Keratinocyte (primary cell): ENCODE measurements around the gene U2SURP.

Experiments
- CTCF ChIP-seq, 3 experiments: IDR thresholded peaks in 1 of 3; conservative IDR thresholded peaks in 1 of 3; optimal IDR thresholded peaks in 1 of 3; 2 replicates in 2 of 3; 3 replicates in 1 of 3; pipeline versions ENCODE3 to v1.5.1; 2011; ENCODE audit warnings: low read length in 3 of 3, mild to moderate bottlenecking in 3 of 3, moderate library complexity in 2 of 3, control low read depth in 1 of 3, inconsistent platforms in 1 of 3; ENCODE audit not compliant: insufficient read depth in 2 of 3; ENCODE audit errors: extremely low read depth in 1 of 3
- EZH2 ChIP-seq: IDR thresholded peaks from one replicate; pipeline ENCODE4 v1.6.1; 2012; ENCODE audit warnings: inconsistent platforms, mild to moderate bottlenecking, low read length, moderate library complexity

DNA sequence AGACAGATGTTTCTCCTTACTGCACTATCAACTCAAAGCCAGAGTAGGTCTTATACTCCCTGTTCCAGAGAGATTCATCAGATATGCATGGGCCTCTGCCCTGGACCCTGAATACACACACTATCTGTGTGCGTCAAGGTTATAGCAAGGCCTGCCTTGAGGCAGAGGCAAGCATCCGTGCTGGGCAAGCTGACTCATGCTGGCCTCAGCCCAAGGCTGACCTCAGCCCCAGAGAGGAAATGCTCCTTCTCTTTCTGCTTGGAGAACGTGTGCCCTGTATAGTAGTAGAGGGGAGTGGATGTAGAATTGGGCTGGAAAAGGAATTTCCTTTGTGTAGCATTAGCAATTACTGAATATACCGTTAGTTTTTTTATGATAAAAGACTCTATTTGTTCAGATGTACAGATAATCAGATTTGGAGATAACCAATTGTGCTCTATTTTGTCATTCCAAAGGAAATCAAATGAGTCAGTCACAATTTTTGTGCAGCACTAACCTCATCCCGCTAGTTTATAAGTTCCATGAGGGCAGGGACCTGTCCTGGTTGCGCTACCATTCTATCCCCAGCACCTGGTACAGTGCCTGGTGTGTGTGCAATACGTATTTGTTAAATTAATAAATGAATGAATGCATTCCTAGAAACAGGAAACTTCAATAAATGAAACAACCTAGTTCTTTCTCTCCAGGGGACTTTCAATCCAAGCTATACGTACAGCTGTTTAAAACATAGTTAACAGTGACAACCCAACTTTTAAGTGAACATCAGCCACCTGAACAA lies 24.6 kb upstream of the U2SURP start:
- no peak for TF ChIP-seq CTCF (optimal IDR thresholded peaks at IDR 0.05 in 1 of 3, IDR thresholded peaks at IDR 0.05 in 1 of 3, conservative IDR thresholded peaks at IDR 0.05 in 1 of 3; ENCODE audit: extremely low read depth in 1 of 3, insufficient read depth in 2 of 3, low read length in 3 of 3)
- TF ChIP-seq EZH2 = no peak
